ENCODE measurements around the gene RTN4RL1.
"Not testable (repeated sequence)": the region's sequence is repeated elsewhere in the genome, so short reads cannot be mapped to it uniquely, and the experiment has no call there.

Gene RTN4RL1

DNA sequence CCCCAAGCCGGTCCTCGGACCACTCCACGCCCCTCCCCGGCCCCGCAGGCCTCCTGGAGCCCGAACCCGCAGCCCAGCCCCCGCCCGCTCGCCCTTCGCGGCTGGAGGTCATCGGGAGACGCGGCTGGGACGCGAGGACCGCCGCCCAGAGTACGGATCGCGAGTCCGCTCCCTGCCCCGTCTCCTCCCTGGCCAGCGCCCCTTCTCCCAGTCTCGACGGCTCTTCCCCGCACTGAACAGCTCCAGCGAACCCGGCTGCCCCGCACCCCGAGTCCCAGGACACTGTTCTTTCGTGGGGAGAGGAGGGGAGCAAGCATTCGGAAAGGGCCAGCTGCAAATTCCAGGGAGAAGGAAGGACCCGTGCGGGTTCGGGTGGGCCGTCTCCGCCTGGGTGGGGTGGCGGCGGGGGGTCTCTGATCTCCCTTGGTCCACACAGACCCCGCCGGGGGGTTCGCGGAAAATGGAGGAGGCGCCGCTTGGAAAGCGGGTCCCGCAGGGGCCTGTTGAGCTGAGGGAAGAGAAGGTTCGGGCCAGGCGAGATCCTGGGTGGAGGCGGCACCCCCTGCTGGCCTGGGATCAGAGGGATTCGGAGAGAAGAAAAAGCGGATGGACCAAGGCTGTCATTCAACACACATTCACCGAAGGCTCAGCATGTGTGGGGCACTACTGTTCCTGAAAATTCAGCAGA lies 632 bp upstream of the RTN4RL1 start:
- in situ Hi-C loops (cut with MboI; ENCODE audit: low sequenced_read_pairs) = no loop called here

DNA sequence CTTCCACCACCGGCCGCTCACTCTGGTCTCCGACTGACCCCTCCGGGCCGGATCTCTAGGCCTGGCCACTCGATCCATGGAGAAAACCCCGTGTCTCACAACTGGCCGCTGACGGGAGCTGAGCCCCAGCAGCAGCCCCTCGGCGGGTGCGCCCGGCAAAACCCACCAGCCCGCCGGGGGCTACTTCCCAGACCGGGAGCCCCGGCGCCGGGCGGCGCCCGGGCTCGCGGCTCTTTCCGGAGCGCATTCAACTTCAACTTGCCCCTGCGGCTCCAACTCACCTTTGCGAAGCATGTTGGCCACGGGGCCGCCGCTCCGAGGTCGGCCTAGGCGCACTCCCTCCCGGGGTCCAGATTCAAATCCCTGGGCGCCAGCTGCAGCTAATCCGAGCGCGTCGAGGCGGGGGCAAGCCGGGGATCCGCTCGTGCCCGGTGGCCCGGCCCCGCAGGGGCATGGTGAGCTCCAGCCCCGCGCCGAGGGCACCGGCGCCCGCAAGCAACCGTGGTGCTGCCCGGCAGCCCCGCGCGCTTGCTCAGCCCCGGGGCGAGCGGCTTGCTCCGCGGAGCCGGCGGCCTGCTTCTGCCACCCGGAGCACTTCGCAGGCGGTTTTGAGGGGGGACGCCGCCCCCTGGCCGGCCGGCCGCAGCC lies 438 bp downstream of the RTN4RL1 start:
- in situ Hi-C loops (cut with MboI; ENCODE audit: low sequenced_read_pairs) = no loop called here

DNA sequence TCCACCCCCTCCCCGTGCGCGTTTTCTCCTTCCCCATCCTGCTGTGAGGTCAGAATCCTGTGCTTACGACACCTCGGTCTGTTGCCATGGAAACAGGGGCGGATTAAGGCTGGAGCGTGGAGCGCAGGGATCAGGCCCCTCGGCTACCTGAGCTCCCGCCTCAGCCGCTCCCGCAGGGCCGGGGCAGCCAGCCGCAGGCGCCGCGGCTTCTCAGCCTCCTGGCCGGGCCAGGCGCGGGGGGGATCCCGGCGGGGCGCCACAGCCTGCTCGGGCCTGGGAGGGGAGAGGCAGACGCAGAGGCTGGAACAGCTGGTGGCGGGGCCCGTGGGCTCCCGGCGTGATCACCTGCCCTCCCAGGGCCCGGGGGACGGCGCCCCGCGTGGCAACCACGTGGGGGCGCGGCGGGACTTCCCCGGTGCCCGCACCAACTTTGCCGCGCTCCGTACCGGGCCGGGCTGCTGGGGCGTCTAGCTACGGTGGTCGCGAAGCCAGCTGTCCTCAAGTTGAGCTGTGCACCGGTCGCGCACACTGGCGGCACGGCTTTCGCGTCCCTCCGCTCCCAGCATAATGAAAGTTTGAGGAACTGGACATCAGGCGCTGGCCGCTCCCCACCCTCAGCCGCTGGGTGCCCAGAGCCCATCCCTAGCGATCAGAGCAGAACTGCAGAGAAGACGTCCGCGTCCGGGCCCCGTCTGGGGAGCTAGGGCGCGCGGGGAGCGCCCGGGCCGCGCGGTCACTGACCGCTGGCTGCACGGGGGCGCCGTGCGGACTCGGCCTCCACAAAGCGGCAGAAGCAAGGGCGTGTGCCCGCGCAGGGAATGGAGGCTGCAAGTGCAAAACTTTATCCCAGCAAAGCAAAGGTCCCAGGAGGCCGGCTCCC lies 1.2 kb downstream of the RTN4RL1 start:
- in situ Hi-C loops (cut with MboI; ENCODE audit: low sequenced_read_pairs) = no loop called here

DNA sequence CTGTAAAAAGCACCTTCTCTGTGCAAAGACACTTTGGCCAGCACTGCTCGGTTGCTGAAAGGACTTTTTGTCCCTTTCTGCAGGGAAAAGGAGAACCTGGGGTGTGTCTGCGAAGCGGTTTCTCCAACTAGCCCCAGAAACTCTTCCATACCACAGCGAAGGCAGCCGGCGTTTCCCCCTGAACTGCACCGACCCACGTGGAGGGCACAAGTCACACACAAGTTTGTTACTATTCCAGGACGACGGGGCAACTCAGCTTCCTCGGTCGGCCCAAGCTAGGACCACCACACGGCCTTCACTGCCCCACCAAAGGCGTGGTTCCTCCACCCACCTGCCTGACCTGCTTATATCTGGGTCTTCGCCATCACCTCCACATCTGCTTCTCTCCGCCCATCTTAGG lies 1.9 kb downstream of the RTN4RL1 start:
- in situ Hi-C loops (cut with MboI; ENCODE audit: low sequenced_read_pairs) = no loop called here

DNA sequence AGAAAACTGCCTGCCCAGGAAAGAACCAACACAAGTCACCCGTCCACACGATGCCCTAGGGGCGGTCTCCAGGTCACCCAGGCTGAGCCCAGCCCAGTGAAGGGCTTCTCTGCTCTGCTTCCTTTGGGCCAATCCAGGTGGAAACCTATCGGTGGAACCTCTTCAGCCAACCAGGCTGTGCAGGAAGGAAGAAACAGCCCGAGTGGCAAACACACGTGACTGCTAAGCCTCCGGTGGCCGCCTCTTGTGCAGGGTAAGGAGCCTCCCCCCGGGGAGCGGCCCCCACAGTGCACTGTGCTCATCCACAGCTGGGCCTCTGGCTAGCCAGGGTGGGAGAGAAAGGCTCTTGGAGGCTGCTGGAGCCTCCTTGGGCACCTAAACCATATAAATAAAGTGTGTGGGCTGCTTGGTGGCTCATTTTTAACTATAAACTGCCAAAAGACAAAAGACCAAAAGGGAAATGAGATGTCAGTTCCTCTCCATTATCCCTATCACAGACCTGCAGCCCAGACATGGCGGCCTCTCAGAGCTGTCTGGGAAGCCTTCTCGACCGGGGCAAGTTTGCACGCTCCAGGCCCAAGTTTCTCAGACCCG lies 2.4 kb downstream of the RTN4RL1 start:
- in situ Hi-C loops (cut with MboI; ENCODE audit: low sequenced_read_pairs) = no loop called here

DNA sequence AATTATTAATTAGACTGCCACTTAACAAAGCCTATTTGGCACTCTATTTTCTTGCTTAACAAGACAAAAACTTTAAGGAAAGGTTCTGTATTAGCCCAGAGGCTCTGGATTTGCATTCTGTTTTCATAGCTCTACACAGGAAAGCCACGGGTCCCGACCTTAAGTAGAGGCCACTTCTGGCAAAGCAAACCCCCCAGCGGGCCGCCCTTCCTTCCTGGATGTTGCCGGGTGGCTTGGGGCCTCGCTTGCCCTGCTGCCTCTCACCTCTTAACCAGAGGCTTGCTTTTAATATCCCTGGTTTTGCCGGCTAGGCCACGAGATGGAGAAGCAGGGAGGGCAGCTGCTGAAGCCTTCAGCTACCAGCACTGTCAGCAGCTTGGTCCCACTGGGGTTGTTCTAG lies 4.4 kb downstream of the RTN4RL1 start:
- in situ Hi-C loops (cut with MboI; ENCODE audit: low sequenced_read_pairs) = no loop called here

DNA sequence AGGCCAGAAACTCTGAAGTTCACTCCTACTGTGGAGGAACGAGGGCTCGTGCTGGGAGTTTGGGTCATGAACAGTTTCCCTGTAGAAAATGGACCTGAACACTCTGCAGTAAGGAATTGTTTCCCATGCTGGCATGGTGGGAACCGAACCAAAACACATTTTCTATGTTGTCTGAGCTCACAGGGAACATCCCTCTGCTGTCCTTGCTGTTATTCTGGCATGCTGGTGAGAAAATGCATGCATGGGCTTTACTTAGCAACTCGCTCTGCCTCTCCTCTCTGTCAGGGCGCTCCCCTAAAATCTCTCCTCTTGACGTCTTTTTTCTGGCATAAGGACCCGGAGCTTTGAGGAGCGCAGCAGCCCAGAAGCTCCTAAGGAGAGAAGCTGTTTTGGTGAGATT lies 5.4 kb downstream of the RTN4RL1 start:
- in situ Hi-C loops (cut with MboI; ENCODE audit: low sequenced_read_pairs) = no loop called here

DNA sequence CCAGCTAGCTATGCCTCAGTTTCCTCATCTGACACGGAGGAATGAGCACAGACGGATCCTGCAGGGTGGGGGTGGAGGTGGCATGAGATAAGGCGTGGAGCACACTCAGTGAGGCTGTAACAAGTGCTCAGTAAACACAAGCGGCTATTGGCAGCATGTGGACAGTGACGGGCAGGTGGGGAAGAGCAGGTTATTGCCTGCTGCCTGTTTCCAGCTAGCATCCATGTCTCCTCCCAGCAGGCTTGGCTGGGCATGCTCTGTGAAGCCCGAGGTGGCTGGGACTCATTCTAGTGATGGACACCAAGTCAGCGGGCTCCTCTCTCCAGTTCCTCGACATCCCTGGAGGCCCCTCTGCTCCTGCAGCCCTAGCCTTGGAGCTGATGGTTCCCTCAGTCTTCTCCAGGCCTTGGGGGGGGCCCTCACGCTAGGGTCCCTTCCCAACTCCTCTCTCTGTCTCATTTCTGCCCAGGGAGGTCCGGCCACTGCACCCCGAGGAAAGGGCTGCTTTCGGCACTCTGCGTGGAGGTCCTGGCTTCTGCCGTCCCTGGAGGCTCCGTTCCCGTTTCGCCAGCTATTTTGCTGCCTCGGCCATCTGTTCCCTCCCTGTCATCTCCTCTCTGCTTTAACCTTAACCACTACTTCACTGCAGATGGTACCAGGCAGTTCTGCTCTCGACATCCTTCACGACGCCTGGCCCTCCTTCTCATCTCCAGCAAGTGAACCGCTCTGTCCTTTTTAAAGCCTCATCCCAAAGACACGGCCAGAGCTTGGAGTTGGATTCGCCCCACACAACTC lies 6.2 kb downstream of the RTN4RL1 start:
- in situ Hi-C loops (cut with MboI; ENCODE audit: low sequenced_read_pairs) = no loop called here

DNA sequence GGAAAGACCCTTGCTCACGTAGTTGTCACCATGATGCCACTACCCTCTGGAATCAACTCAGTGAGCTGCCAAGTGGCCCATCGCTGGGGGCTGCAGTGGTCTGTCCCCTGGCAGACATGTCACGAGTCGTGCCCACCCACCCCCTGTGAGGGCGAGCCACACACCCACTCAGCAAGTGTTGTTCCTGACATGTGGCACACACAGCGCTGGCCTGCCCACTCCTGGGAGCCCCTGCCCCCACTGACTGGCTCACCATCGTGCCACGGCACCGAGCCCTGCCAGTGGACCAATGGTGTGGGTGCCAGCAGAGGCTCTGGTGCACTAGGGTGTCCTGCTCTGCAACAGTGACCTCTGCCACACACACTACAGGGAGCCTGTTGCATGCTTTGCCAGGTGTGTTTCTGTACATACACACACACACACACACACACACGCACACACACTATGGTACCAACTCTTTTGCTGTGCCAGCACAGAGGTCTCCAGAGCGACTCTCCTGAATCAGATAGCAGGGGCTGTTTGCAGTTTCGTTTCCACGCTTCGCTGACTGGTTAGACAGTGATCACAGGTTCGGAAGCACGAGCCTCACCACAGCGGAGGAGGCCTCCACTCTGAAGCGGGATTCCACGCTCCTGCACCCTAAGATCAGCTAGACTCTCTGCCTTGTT lies 7.7 kb downstream of the RTN4RL1 start:
- in situ Hi-C loops (cut with MboI; ENCODE audit: low sequenced_read_pairs) = no loop called here

DNA sequence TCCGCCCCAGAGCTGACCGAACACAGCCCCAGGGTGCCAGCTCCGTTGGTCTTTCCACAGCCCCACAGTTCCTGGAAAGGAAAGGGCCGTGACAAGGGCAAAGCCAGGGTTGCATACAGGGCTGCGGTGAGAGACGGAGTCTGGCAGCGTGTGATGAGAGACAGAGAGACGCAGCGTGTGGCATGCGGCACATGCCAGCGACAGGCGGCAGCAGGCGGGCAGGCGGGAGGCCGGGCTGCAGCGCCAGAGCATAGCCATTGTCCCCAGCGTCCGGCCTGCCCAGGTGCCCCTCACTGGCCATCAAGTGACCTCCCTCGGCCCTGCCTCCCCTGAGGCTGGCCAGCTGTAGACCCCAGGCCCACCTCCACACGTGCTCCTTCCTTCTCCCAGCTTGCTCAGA lies 8.6 kb downstream of the RTN4RL1 start:
- in situ Hi-C loops (cut with MboI; ENCODE audit: low sequenced_read_pairs) = no loop called here

DNA sequence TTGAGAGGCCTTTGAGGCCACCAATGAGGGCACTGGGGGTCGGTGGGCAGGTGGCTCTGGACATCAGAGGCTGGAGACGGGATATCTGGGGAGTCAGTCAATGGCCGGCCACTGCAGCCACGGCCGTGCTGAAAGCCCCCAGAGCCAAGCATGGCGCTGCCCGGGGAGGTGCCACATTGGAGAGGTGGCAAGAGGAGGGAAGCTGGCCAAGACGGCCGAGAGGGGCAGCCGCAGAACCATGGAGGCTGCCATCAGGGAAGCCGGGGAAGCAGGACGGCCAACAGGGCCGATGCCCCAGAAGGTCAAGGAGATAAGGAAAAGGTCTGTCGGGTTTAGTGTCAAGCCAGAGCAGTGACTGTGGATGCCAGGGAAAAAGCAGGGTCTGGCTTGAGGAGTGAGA lies 9.8 kb downstream of the RTN4RL1 start:
- in situ Hi-C loops (cut with MboI; ENCODE audit: low sequenced_read_pairs) = no loop called here

DNA sequence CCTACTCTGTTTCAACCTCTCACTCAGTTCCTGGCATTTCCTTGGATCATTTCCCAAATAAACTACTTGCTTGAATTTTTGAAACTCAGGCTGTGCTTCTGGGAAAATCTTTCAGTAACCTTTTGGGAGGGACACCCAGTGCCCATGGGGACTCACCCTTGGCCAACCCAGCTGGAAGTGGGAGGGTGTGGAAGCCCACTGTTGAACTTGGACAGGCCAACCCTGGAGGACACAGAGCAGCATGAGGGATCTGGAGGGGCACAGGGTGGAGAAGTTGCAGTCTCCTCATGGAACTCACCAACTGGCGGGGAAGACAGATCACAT lies 11.2 kb downstream of the RTN4RL1 start:
- in situ Hi-C loops (cut with MboI; ENCODE audit: low sequenced_read_pairs) = no loop called here

DNA sequence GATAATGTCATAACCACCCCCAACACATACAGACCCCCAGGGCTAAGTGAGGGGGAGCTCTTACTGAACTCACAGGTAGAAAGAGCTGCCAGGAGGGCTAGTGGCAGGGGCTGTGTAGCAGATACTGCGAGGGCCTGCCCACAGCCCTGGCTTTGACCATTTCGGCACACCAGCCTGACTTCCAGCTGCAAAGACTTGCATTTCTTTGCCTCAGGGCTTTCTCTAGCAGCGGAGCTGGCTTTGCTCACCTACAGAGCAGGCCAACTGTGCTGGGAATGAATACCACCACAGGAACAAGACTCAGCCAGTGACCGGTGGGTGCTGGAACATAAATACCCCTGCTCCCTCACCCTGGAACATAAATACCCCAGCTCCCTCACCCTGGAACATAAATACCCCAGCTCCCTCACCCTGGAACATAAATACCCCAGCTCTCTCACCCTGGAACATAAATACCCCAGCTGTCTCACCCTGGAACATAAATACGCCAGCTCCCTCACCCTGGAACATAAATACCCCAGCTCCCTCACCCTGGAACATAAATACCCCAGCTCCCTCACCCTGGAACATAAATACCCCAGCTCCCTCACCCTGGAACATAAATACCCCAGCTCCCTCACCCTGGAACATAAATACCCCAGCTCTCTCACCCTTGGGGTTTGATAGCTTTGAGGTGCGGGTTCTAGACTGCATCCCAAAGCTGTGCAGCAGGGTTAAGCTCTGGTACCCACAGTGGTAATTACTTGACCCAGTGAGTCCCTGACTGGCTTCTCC lies 11.7 kb downstream of the RTN4RL1 start:
- in situ Hi-C loops (cut with MboI; ENCODE audit: low sequenced_read_pairs) = not testable (repeated sequence)

DNA sequence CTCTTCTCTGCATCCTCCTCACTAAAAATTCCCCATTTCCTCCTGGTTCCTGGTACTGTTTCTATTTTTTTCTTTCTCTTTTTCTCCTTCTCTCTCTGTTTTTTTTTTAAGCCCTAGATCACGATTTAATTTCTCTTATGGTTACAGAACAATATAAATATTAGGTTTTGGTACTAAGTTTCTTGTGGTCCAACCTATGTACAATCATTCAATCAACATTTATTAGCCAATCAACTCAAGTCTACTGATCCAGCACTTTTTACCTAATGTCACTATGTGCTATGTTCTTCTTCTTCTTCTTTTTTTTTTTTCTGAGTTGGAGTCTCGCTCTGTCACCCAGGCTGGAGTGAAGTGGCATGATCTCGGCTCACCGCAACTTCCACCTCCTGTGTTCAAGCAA lies 12.6 kb downstream of the RTN4RL1 start:
- in situ Hi-C loops (cut with MboI; ENCODE audit: low sequenced_read_pairs) = no loop called here

DNA sequence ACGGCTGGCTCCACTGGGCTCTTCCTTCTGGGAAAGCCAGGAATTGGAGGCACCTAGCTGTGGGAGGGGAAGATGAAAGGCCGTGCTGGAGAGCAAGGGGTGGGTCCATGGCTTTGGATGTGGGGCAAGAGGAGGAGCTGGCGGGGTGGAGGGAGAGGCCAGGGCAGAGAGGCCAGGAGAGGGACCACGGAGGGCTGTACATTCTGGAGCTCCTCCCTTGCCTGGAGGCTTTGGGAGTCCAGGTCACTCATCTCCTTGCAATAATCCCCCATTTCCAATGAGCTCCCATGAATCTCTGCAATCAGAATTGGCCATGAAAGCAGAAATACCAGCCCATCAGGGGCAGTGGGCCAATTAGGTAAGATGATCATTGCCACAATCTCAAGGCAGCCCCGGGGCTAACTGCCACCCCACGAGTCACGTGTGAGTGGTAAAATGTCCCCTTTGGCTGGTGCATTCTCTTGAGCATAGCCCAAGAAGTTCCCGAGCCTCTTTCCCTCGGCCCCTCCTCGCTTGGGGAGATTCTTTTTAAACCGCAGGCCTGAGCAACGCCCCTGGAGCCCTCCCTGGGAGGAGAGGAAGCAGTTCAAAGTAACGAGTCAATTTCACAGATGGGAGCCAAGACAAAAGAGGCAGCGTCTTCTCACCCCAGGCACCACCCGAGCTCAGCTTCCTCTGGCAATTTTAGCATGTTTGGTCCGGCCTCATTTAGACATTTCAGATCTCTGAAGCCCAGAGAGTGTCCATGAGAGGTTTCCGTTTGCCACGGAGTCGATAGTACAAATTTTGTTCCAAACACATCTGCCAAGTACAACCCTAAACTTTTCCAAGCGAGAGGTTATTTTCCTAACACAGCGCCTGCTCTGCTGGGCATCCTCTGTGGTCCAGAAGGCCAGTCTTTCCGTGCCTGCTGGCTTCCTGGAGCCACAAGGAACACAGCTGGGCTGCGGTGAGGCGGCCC lies 13.4 kb downstream of the RTN4RL1 start:
- in situ Hi-C loops (cut with MboI; ENCODE audit: low sequenced_read_pairs) = no loop called here

DNA sequence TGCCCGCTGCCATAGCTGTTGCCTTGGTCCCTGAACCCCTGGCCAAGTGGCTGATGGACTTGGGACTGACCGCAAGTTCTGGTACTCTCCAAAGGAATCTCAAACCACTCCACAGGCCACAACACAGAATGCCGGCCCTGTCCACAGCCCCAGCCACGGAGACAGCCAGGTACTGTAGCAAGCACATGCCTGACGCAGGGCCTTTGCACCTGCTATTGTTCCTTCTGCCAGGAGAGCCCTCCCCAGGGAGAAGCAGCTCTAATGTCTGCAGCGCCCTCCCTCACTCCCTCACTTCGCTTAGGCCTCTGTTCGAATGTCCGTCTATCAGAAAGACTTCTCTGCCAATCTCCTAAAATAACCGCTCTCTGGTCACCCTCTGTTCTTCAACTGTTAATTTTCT lies 15.4 kb downstream of the RTN4RL1 start:
- in situ Hi-C loops (cut with MboI; ENCODE audit: low sequenced_read_pairs) = no loop called here

DNA sequence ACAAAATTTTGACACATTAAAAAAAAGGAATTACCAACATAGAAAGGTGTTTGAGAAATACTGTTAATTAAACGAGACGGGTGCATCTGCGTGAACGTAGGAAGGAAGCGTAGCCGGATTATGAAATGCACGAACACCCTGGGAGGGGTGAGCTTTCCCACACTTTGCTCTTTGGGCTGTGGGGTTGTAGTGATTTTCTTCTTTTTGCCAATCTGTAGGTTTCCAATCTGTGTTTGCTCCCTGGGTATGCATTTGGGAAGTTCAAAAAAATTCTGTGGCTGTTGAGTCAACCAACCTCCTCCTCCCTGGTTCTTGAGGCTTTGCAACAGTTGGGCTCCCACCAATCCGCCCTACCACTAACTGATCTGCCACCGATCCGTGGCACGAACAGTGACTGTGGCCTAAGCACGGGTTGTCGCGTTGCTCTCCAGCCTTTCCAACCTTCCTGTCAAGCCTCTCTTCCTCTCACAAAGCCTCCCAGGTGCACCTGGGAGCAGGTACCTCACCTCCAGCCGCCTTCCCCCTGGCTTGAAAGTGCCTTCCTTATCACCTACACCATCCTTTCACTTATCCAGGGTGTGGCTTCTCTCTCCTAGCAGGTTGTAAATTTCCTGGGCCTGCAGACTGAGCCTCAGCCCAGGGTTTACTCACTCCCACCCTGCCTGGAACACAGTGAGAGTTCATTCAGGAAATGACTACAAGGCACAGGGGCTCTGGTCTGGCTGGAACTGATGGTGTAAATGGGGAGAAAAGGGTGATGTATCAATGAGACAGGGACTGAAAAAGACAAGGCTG lies 16.6 kb downstream of the RTN4RL1 start:
- in situ Hi-C loops (cut with MboI; ENCODE audit: low sequenced_read_pairs) = no loop called here

All from HL-60/S4 treated with retinoic acid at 250 ng/mL for 4 days and 3 days (cell line).